Activated naive CD8-positive, alpha-beta T cell treated with anti-CD3 and anti-CD28 coated beads, Interleukin-2, amount 10 ng/mL, durations not matched to agents 7 days and 5 days (primary cell): Measurements from ENCODE around the gene CORO6. TPM values are rescaled to one million over a fixed set of nuclear protein-coding genes. Genes with fewer than 3 reads are reported as not detected.

Source experiments
- ATAC-seq: fragments of 150-1000 bp; cut with Tn5 transposase; one replicate; pipeline ENCODE4 v1.10.0; 2021; ENCODE audit warnings: low read depth, moderate library complexity
- POLR2A ChIA-PET: fragments of 350-600 bp; sonication (Branson Sonifier 250); formaldehyde crosslinking; loops from one replicate; lab custom pipeline; 2021; ENCODE audit warnings: antibody characterized with exemption; lab: Charles Lee
- DNase-seq: peaks from one replicate; pipeline ENCODE4 v3.0.0; 2021
- H3K27ac Mint-ChIP-seq: one replicate; pipeline ENCODE4 v1.8.0; 2022; ENCODE audit warnings: mild to moderate bottlenecking, mixed read lengths
- H3K27me3 Mint-ChIP-seq: one replicate; pipeline ENCODE4 v1.8.0; 2022; ENCODE audit warnings: mild to moderate bottlenecking, moderate library complexity, mixed read lengths
- H3K36me3 Mint-ChIP-seq: one replicate; pipeline ENCODE4 v1.8.0; 2021; ENCODE audit warnings: mild to moderate bottlenecking, mixed read lengths
- H3K4me1 Mint-ChIP-seq: one replicate; pipeline ENCODE4 v1.8.0; 2021; ENCODE audit warnings: mixed read lengths
- H3K4me3 Mint-ChIP-seq: one replicate; pipeline ENCODE4 v1.8.0; 2022; ENCODE audit warnings: mild to moderate bottlenecking, moderate library complexity, mixed read lengths
- H3K9me3 Mint-ChIP-seq: one replicate; pipeline ENCODE4 v1.8.0; 2021; ENCODE audit warnings: mixed read lengths
- total RNA-seq, 2 experiments: library from RNA; stranded (reverse); gene quantifications; one replicate each; pipeline ENCODE4 v1.2.3, GENCODE V29; 2021

The CORO6 gene
- total RNA-seq, 2 experiments from 2014 or later = 8.2 to 9.0 TPM

GRCh38 chr17:29615492-29616299 lies 7.0 kb downstream of the CORO6 start:
- H3K36me3 Mint-ChIP-seq = no peaks in the 10 kb centered on the region
- H3K27ac Mint-ChIP-seq = peak overlapping the region; percentile 94
- H3K27me3 Mint-ChIP-seq = peaks cover 4% of the 10 kb centered on the region
- ATAC-seq (peak; percentile 46), DNase-seq (peak; percentile 94)
- H3K9me3 Mint-ChIP-seq = no peaks in the 10 kb centered on the region
- H3K4me3 Mint-ChIP-seq = peak overlapping the region; percentile 82
- POLR2A ChIA-PET = interaction anchor here (0.5 to 4.2 kb wide), 15 partner anchors 10 to 322 kb away, joined by 3 to 55 read pairs (median 6); partner anchors contain the start of genes ABHD15, NUFIP2, SSH2 and TP53I13
- peaks cover 25% of the 10 kb centered on the region for H3K4me1 Mint-ChIP-seq

GRCh38 chr17:29615048-29615385 lies 7.7 kb downstream of the CORO6 start:
- Mint-ChIP-seq H3K4me1 (peaks cover 25% of the 10 kb centered on the region), H3K27ac (peak overlapping the region; percentile 94), H3K36me3 (no peaks in the 10 kb centered on the region), H3K9me3 (no peaks in the 10 kb centered on the region), H3K4me3 (peak overlapping the region; percentile 82), H3K27me3 (peaks cover 4% of the 10 kb centered on the region)
- POLR2A ChIA-PET = interaction anchor here (0.9 to 4.2 kb wide), 9 partner anchors 23 to 321 kb away, joined by 3 to 55 read pairs (median 6); partner anchors contain the start of genes ABHD15, NUFIP2, SSH2 and TP53I13
- ATAC-seq (peak; percentile 44), DNase-seq (peak; percentile 81)

GRCh38 chr17:29614349-29615047 lies 8.2 kb downstream of the CORO6 start:
- no peak for DNase-seq
- H3K27ac Mint-ChIP-seq = peak overlapping the region; percentile 94
- H3K27me3 Mint-ChIP-seq = peaks cover 4% of the 10 kb centered on the region
- no peaks in the 10 kb centered on the region for H3K9me3 Mint-ChIP-seq
- peak overlapping the region; percentile 82 for H3K4me3 Mint-ChIP-seq
- H3K4me1 Mint-ChIP-seq = peaks cover 25% of the 10 kb centered on the region
- ATAC-seq = no peak
- POLR2A ChIA-PET = interaction anchor here (0.7 to 4.2 kb wide), 11 partner anchors 9 to 320 kb away, joined by 3 to 55 read pairs (median 5); partner anchors contain the start of genes ABHD15, CORO6, SSH2 and TP53I13
- H3K36me3 Mint-ChIP-seq = no peaks in the 10 kb centered on the region

- peak overlapping the region; percentile 78 for H3K27ac Mint-ChIP-seq
- no peak for DNase-seq
- POLR2A ChIA-PET = interaction anchor here (0.6 to 2.8 kb wide), 9 partner anchors 9 to 319 kb away, joined by 3 to 14 read pairs (median 4); partner anchors contain the start of gene CORO6
These were observed 8.9 kb downstream of the CORO6 start for GRCh38 chr17:29613856-29614255.

GRCh38 chr17:29613352-29613837 lies 9.3 kb downstream of the CORO6 start:
- no peak overlapping the region for H3K27ac Mint-ChIP-seq

More at GRCh38 chr17:29613856-29614255, 8.9 kb downstream of the CORO6 start:
- Mint-ChIP-seq H3K27me3 (peaks cover 4% of the 10 kb centered on the region), H3K9me3 (no peaks in the 10 kb centered on the region), H3K4me3 (peak overlapping the region; percentile 71), H3K4me1 (peaks cover 23% of the 10 kb centered on the region), H3K36me3 (no peaks in the 10 kb centered on the region)
- ATAC-seq = no peak

GRCh38 chr17:29612404-29613280 lies 10.1 kb downstream of the CORO6 start:
- ATAC-seq = no peak
- no peak overlapping the region for H3K27ac Mint-ChIP-seq
- H3K4me1 Mint-ChIP-seq = peaks cover 23% of the 10 kb centered on the region
- no peaks in the 10 kb centered on the region for H3K9me3 Mint-ChIP-seq
- no peak for DNase-seq
- peak overlapping the region; percentile 49 for H3K4me3 Mint-ChIP-seq
- no peaks in the 10 kb centered on the region for H3K36me3 Mint-ChIP-seq
- POLR2A ChIA-PET = interaction anchor here (0.7 to 1.5 kb wide), 5 partner anchors 11 to 45 kb away, joined by 3 to 5 read pairs (median 4); partner anchors contain the start of gene CORO6
- H3K27me3 Mint-ChIP-seq = peaks cover 4% of the 10 kb centered on the region

More at GRCh38 chr17:29613352-29613837, 9.3 kb downstream of the CORO6 start:
- Mint-ChIP-seq H3K36me3 (no peaks in the 10 kb centered on the region), H3K4me3 (peak overlapping the region; percentile 71), H3K27me3 (peaks cover 4% of the 10 kb centered on the region), H3K4me1 (peaks cover 23% of the 10 kb centered on the region), H3K9me3 (no peaks in the 10 kb centered on the region)
- POLR2A ChIA-PET = interaction anchor here (0.6 to 2.8 kb wide), 9 partner anchors 10 to 319 kb away, joined by 3 to 14 read pairs (median 4); partner anchors contain the start of gene CORO6
- ATAC-seq (peak; percentile 38), DNase-seq (peak; percentile 99)

- ATAC-seq (no peak), DNase-seq (no peak)
- Mint-ChIP-seq H3K36me3 (no peaks in the 10 kb centered on the region), H3K9me3 (no peaks in the 10 kb centered on the region), H3K27me3 (peaks cover 4% of the 10 kb centered on the region), H3K27ac (no peak overlapping the region), H3K4me1 (peaks cover 22% of the 10 kb centered on the region), H3K4me3 (no peak overlapping the region)
- POLR2A ChIA-PET = no interaction called here
These were observed 10.7 kb downstream of the CORO6 start for GRCh38 chr17:29612094-29612403.

- no peak overlapping the region for H3K27ac Mint-ChIP-seq
- DNase-seq (no peak), ATAC-seq (no peak)
- no peaks in the 10 kb centered on the region for H3K9me3 Mint-ChIP-seq
- POLR2A ChIA-PET = no interaction called here
- peaks cover 18% of the 10 kb centered on the region for H3K4me1 Mint-ChIP-seq
- no peaks in the 10 kb centered on the region for H3K36me3 Mint-ChIP-seq
- no peak overlapping the region for H3K4me3 Mint-ChIP-seq
- peaks cover 2% of the 10 kb centered on the region for H3K27me3 Mint-ChIP-seq
These were observed 11.2 kb downstream of the CORO6 start for GRCh38 chr17:29611351-29612093.

GRCh38 chr17:29610395-29610794 lies 12.3 kb downstream of the CORO6 start:
- no peak overlapping the region for H3K27ac Mint-ChIP-seq
- H3K9me3 Mint-ChIP-seq = no peaks in the 10 kb centered on the region
- POLR2A ChIA-PET = interaction anchor here (1.0 kb wide), 1 partner anchor 18 kb away, joined by 3 read pairs; the partner anchor contains the start of gene ANKRD13B
- no peaks in the 10 kb centered on the region for H3K36me3 Mint-ChIP-seq
- no peak for ATAC-seq
- no peak overlapping the region for H3K4me3 Mint-ChIP-seq
- no peak for DNase-seq
- no peaks in the 10 kb centered on the region for H3K27me3 Mint-ChIP-seq
- H3K4me1 Mint-ChIP-seq = peaks cover 13% of the 10 kb centered on the region

- Mint-ChIP-seq H3K36me3 (no peaks in the 10 kb centered on the region), H3K27me3 (no peaks in the 10 kb centered on the region), H3K4me3 (no peak overlapping the region), H3K9me3 (no peaks in the 10 kb centered on the region), H3K27ac (no peak overlapping the region), H3K4me1 (peaks cover 3% of the 10 kb centered on the region)
- ATAC-seq = no peak
- POLR2A ChIA-PET = no interaction called here
- no peak for DNase-seq
These were observed 13.7 kb downstream of the CORO6 start for GRCh38 chr17:29608986-29609385.

GRCh38 chr17:29607557-29608195 lies 15.0 kb downstream of the CORO6 start:
- H3K4me1 Mint-ChIP-seq = no peaks in the 10 kb centered on the region
- no peaks in the 10 kb centered on the region for H3K27me3 Mint-ChIP-seq
- POLR2A ChIA-PET = no interaction called here
- DNase-seq (no peak), ATAC-seq (no peak)
- H3K36me3 Mint-ChIP-seq = no peaks in the 10 kb centered on the region
- no peaks in the 10 kb centered on the region for H3K9me3 Mint-ChIP-seq
- no peak overlapping the region for H3K4me3 Mint-ChIP-seq
- H3K27ac Mint-ChIP-seq = no peak overlapping the region
